Measurements from ENCODE around the gene ETV3L. TPM values are rescaled to one million over a fixed set of nuclear protein-coding genes. Genes with fewer than 3 reads are reported as not detected.

ETV3L gene
- total RNA-seq, 1 donor: not detected

DNA sequence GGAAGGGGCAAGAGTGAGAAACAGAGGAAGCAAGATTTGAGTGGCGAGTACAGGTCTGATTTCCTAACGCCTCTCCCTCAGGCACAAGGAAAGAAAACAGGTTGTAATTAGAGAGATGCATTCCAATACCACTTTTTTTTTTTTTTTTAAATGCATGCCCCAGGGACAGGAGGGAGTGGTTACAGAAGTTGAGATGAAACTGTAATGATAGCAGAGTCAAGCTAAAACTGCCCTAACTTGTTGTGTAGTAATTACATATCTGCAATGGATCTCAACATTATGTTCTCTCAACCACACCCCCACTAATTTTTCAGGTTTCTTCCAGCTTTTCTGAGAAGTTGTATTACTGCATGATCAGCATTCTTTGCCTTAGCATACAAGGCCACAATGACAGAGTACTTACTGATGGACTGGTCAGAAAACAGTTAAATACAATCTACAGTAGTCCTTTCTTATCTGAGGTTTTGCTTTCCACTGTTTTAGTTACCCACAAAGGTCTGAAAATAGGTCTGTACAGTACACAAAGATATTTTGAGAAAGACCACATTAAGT is 33.1 kb upstream of the ETV3L start:
- TF ChIP-seq, protein P1, sequence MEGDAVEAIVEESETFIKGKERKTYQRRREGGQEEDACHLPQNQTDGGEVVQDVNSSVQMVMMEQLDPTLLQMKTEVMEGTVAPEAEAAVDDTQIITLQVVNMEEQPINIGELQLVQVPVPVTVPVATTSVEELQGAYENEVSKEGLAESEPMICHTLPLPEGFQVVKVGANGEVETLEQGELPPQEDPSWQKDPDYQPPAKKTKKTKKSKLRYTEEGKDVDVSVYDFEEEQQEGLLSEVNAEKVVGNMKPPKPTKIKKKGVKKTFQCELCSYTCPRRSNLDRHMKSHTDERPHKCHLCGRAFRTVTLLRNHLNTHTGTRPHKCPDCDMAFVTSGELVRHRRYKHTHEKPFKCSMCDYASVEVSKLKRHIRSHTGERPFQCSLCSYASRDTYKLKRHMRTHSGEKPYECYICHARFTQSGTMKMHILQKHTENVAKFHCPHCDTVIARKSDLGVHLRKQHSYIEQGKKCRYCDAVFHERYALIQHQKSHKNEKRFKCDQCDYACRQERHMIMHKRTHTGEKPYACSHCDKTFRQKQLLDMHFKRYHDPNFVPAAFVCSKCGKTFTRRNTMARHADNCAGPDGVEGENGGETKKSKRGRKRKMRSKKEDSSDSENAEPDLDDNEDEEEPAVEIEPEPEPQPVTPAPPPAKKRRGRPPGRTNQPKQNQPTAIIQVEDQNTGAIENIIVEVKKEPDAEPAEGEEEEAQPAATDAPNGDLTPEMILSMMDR (IDR thresholded peaks at IDR 0.05; ENCODE audit: insufficient read depth, low read depth, low read length): no peak
- no peak for DNase-seq (ENCODE audit: low read depth)
- H3K4me3 ChIP-seq (ENCODE audit: low read depth, low read length): no peak overlapping the region

DNA sequence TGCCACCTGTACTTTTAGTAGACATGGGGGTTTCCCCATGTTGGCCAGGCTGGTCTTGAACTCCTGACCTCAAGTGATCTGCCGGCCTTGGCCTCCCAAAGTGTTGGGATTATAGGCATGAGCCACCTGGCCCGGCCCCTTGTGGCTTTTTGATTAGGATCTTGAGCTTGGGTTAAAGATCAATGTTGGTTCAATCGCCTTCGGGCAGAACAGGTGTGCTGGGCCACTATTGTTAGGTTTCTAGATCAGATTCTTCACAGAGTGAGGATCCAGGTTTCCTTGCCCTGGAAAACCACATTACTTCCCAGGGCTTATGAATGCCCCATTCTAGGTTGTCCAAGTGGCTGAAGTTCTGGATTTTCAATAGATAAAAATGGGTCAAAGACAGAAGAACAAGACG is 32.5 kb upstream of the ETV3L start:
- no peak for DNase-seq (ENCODE audit: low read depth)
- TF ChIP-seq, protein P1 (IDR thresholded peaks at IDR 0.05; ENCODE audit: insufficient read depth, low read depth, low read length): no peak
- H3K4me3 ChIP-seq (ENCODE audit: low read depth, low read length): no peak overlapping the region

DNA sequence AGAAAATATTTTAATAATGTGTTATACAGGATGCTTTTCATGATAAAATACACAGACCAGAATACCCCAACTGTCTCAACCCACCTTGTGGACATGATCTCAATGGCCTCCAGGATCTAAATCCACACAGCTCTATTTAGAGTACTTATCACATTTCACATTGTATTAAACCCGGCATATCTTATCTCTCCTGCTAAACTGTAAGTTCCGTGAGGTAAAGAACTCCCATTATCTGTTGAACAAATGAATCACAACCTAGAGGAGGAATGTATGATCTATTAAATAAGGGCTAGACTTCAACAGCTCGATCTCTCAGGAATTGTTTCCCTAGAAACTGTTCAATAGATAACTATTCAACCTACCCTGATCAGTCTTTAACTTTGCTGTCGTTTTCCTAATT is 31.7 kb upstream of the ETV3L start:
- no peak for DNase-seq (ENCODE audit: low read depth)
- no peak overlapping the region for H3K4me3 ChIP-seq (ENCODE audit: low read depth, low read length)
- TF ChIP-seq, protein P1 (IDR thresholded peaks at IDR 0.05; ENCODE audit: insufficient read depth, low read depth, low read length): no peak

DNA sequence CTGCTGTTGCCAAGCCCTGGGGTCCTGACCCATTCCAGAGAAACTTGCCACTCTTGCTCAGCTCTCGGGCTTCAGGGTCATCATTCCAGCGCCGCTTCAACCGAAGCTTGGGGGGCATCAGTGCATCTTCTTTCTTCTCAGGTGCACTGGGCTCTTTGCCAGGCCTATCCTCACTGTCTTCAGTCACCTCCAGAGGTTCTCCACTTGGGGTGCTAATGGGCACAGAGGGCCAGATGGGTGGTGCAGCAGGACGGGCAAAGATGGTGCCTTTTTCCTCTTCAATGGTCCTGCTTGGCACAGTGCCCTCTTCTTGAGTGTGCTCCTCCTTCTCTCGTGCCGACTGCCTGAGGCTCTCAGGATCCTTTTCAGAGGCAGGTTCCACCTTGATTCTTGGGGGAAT is 25.2 kb upstream of the ETV3L start:
- H3K4me3 ChIP-seq (ENCODE audit: low read depth, low read length): no peak overlapping the region
- DNase-seq (ENCODE audit: low read depth): no peak
- TF ChIP-seq, protein P1 (IDR thresholded peaks at IDR 0.05; ENCODE audit: insufficient read depth, low read depth, low read length): no peak

DNA sequence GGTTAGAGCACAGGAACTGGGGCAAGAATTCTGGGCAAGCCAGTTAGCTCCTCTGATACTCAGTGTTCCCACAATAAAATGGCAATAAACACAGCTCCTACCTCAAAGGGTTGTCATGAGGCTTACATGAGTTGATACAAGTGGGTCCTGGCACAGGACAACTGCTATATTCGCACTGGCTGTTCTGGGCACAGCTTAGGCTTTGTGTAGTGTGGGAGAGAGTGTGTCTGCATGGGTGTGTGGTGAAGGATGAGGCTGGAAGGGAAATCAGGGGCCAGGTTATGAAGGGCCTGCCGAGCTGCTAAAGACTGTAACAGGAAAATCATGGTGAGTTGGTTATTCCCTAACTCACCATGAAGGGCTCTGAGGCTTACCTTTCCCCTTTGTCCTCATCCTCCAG is 19.8 kb upstream of the ETV3L start:
- H3K4me3 ChIP-seq (ENCODE audit: low read depth, low read length): no peak overlapping the region
- no peak for DNase-seq (ENCODE audit: low read depth)
- TF ChIP-seq, protein P1 (IDR thresholded peaks at IDR 0.05; ENCODE audit: insufficient read depth, low read depth, low read length): no peak

DNA sequence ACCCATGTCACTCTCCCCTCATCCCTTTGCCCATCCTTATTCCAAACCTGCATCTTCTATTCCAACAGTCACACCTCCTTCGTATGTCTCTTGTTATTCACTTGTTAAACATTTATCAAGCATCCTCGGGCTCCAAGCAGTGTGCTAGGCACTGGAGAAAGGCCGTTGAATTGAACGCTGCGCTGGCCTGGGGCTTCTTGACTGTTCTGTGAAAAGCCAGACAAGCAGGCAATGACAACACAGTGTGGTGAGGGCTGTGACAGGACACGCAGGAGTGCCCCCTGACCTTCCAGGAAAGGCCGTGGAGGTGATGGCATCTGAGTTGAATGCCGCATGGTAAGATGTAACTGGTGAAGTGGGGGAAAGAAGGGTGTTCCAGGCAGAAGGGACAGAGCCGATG is 19.4 kb upstream of the ETV3L start:
- TF ChIP-seq, protein P1 (IDR thresholded peaks at IDR 0.05; ENCODE audit: insufficient read depth, low read depth, low read length): no peak
- DNase-seq (ENCODE audit: low read depth): no peak
- H3K4me3 ChIP-seq (ENCODE audit: low read depth, low read length): no peak overlapping the region

DNA sequence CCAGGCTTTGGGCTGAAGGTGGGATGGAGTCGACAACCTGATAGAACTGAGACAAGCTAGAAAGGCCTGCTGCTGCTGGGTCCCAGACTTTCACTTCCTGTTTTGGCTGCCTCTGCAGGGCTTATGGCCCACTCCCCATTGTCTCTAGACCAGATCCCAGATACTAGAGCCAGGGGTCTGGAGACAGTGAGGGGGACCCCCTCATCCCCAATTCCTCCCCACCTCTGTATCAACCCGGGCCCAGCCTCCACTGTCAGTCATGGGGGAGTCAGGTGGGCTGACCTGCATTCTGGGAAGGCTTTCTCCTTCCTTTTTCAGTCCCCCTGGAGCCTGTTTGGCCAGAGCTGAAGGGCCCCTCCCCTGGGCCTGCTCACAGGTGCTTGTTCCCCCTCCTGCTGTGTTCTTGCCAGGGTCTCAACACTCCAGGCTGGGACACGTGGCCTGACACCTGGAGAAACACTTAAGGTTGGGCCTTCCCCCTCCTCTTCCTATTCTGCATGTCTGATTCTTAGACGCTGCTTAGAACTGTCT is 18.0 kb upstream of the ETV3L start:
- TF ChIP-seq, protein P1 (IDR thresholded peaks at IDR 0.05; ENCODE audit: insufficient read depth, low read depth, low read length): no peak
- H3K4me3 ChIP-seq (ENCODE audit: low read depth, low read length): no peak overlapping the region
- DNase-seq (ENCODE audit: low read depth): no peak

Data from fibroblast of villous mesenchyme (primary cell).